KOPT-K1 (cell line): ENCODE results near the gene MBNL3.

Experiments used
- H3K27ac ChIP-seq: fragments of 200-600 bp; sonication (generic); 2 replicates; pipeline ENCODE4 v1.5.1; 2016; ENCODE audit warnings: antibody characterized with exemption, mild to moderate bottlenecking, low read depth, low read length; ENCODE audit not compliant: poor library complexity, severe bottlenecking
- H3K36me3 ChIP-seq: fragments of 200-600 bp; sonication (generic); 2 replicates; pipeline ENCODE4 v1.5.1; 2017; ENCODE audit warnings: antibody characterized with exemption, mild to moderate bottlenecking, low read length, moderate library complexity; ENCODE audit not compliant: insufficient read depth
- H3K9me3 ChIP-seq: fragments of 200-600 bp; sonication (generic); 2 replicates; pipeline ENCODE4 v1.5.1; 2017; ENCODE audit warnings: antibody characterized with exemption, low read length, mild to moderate bottlenecking; ENCODE audit not compliant: insufficient read depth, poor library complexity, severe bottlenecking

Gene MBNL3

GRCh38 chrX:132413459-132413858 is 75.4 kb downstream of the MBNL3 start:
- no peaks in the 10 kb centered on the region for H3K36me3 ChIP-seq
- no peaks in the 10 kb centered on the region for H3K9me3 ChIP-seq
- H3K27ac ChIP-seq = no peak overlapping the region

- Histone ChIP-seq H3K9me3 (no peaks in the 10 kb centered on the region), H3K27ac (no peak overlapping the region), H3K36me3 (no peaks in the 10 kb centered on the region)
These were observed 76.6 kb downstream of the MBNL3 start for GRCh38 chrX:132412208-132412607.

DNA sequence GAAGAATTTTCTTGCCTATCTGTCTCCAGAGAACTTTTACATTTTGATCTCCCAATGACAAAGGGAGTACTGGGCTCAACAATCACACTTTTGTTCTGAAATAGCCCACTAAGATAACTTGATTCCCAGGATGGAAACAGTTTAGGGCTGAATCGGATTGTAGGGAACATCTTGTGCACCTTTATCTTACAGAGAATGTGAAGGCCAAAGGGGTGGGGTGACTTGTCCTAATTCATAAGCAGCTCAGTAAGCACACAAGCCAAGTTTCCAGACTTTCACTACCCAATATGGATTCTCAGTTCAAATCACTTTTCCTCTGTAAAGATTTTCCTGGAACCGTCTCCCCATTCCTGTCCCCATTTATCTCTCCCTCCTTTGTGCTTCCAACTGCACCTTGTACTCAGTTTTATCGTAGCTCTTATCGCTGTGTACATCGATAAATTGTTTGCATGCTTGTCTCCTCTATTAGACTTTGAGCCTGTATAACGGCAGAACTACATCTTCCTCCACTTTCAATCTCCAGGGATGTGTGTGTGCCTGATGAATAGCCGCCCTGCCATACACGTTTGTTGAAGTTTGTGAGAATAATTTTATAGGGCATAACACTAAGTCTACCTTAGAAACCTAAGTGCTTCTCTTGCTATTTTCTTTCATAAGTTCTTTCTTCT is 77.4 kb downstream of the MBNL3 start:
- H3K36me3 ChIP-seq = no peaks in the 10 kb centered on the region; the same call in 1 of the 2 replicates
- H3K9me3 ChIP-seq = no peaks in the 10 kb centered on the region
- no peak overlapping the region for H3K27ac ChIP-seq

DNA sequence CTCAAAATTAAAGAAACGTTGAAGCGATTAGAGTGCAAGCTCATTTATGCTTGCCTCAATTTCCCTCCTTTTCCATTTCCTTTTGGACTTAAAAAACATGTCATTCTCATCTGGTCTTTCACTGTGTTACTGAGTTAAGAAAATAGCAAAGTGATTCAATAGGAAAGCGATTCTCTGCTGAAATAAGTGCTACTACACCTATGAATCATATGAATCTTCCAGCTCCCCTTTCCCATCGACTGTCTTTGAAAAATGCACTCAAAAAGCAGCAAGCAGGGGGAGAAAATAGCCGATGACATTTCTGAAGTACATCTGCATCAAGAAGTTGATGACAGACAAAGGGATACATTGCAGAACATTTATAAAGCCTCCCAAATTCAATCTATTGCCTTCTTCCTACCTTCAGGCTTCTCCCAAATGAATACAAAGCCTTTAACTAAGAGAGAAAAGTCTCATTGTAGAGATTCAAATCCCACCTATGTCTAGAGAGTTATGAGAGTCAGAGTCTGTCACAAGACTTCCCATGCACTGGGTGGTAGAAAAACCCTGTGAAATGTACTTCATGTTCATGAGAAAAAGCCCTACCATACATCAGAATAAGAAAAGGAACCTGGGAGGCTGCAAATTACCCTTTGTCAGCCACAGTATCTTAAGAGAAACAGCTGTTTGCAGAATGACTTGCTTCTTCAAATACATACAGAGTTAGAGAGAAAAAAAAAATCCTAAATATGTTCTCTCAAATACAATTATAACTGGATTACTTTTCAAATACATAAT is 78.9 kb downstream of the MBNL3 start:
- no peak overlapping the region for H3K27ac ChIP-seq

DNA sequence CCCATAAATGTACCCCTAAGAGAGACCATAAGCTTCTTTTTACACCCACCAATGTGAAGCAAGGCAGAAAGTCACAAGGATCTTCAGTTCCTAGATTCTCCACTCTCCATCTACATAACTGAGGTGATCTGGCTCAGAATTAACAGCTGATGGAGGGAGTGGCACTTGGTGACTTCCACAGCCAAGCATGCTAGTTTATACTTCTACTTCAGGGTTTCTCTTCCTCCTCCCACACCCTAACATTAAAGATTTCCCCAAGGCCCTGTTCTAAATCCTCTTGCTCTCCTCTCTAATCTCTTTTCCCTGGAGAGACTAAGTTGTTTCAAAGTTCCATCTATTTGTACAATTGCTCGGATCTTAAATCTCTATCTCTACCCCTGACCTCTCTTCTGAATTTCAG is 81.1 kb downstream of the MBNL3 start:
- no peak overlapping the region for H3K27ac ChIP-seq
- H3K36me3 ChIP-seq = peaks cover 18% of the 10 kb centered on the region
- no peaks in the 10 kb centered on the region for H3K9me3 ChIP-seq

More for the DNA sequence above, 78.9 kb downstream of the MBNL3 start:
- Histone ChIP-seq H3K9me3 (no peaks in the 10 kb centered on the region), H3K36me3 (peaks cover 3% of the 10 kb centered on the region)

DNA sequence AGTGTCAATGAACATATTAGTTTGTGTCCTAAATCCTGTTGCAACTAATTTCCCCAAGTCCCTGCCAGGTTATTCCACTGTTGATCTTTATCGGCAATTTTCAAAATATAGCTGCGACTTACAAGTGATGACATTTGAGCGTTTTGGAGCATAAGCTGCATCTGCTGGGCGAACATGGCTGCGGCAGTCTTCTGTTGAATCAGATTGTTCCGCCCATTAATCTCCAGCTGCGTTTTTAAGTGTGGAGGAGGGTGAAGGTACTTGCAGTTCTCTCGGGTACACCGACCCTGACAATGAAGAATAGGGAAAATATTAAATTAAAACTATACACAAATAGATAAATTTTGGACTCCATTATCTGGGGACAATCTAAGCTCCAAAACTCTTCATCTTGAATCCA is 82.7 kb downstream of the MBNL3 start:
- Histone ChIP-seq H3K9me3 (no peaks in the 10 kb centered on the region), H3K36me3 (peaks cover 18% of the 10 kb centered on the region), H3K27ac (no peak overlapping the region)

- Histone ChIP-seq H3K27ac (no peak overlapping the region), H3K36me3 (peaks cover 28% of the 10 kb centered on the region), H3K9me3 (no peaks in the 10 kb centered on the region)
These were observed 84.6 kb downstream of the MBNL3 start for GRCh38 chrX:132404266-132404665.

DNA sequence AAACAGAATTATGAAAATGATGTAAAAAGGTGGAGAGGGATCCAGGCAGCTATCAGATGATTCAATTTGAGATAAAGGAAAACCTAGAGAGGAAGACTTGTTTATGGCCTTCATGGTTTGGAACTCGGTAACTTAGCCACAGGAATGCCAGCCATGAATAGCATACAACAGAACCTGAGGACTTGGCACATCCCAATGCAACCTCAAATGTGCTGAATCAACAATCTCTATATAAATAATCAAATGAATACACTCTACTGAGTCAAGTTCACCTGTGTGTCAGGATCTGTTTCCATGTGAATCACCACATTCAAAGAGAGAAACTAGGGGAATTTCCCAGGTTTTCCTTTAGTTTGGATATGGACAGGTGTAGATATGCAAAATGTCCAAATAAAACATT is 86.9 kb downstream of the MBNL3 start:
- Histone ChIP-seq H3K27ac (no peak overlapping the region), H3K36me3 (peaks cover 28% of the 10 kb centered on the region), H3K9me3 (no peaks in the 10 kb centered on the region)

- Histone ChIP-seq H3K27ac (no peak overlapping the region), H3K36me3 (peaks cover 28% of the 10 kb centered on the region), H3K9me3 (no peaks in the 10 kb centered on the region)
These were observed 88.1 kb downstream of the MBNL3 start for GRCh38 chrX:132400706-132401105.

GRCh38 chrX:132395645-132396044 is 93.2 kb downstream of the MBNL3 start:
- no peaks in the 10 kb centered on the region for H3K9me3 ChIP-seq
- no peak overlapping the region for H3K27ac ChIP-seq
- peaks cover 40% of the 10 kb centered on the region for H3K36me3 ChIP-seq

- H3K9me3 ChIP-seq = no peaks in the 10 kb centered on the region
- peaks cover 38% of the 10 kb centered on the region for H3K36me3 ChIP-seq
- no peak overlapping the region for H3K27ac ChIP-seq
These were observed 93.8 kb downstream of the MBNL3 start for GRCh38 chrX:132395026-132395425.

- no peaks in the 10 kb centered on the region for H3K9me3 ChIP-seq
- no peak overlapping the region for H3K27ac ChIP-seq
- peaks cover 41% of the 10 kb centered on the region for H3K36me3 ChIP-seq
These were observed 94.2 kb downstream of the MBNL3 start for GRCh38 chrX:132394591-132394990.

- Histone ChIP-seq H3K36me3 (peaks cover 45% of the 10 kb centered on the region), H3K9me3 (no peaks in the 10 kb centered on the region), H3K27ac (no peak overlapping the region)
These were observed 94.8 kb downstream of the MBNL3 start for GRCh38 chrX:132393992-132394391.

DNA sequence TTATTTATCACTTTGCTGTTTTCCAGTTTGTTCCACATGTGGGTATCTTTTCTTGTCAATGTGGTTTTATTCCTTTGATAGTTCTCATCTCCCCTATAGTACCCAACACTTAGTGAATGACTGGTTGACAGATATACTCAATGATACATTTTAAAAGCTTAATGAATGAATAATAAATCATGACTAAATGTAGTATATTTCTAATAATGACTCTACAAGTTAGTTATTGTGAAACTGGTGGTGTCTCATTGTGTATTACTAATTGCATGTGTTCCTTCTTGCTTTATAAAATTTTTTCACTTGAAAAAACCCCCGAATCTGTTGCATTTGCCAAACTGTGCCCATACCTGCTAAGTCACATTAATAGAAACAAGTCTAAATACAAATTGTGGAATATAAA is 95.4 kb downstream of the MBNL3 start:
- Histone ChIP-seq H3K27ac (no peak overlapping the region), H3K9me3 (no peaks in the 10 kb centered on the region)

GRCh38 chrX:132393085-132393484 is 95.8 kb downstream of the MBNL3 start:
- H3K9me3 ChIP-seq = no peaks in the 10 kb centered on the region
- peaks cover 53% of the 10 kb centered on the region for H3K36me3 ChIP-seq

More for the DNA sequence above, 95.4 kb downstream of the MBNL3 start:
- H3K36me3 ChIP-seq = peaks cover 50% of the 10 kb centered on the region

DNA sequence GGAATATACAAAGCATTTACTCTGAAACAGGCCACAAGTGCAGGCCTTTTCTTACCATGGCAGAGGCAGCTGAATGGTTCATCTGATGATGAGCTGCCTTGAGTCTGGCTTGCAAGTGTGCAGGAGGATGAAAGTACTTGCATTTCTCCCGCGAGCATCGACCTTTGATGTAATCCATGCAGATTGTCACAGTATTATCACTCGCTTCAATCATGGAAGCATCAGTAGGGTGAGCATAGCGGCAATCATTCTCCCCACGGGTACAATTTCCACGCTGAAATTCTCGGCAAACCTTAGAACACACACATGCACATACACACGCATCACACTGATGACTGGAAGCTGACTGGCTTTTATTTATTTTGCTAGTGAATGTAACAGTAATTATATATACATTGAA is 98.0 kb downstream of the MBNL3 start:
- H3K36me3 ChIP-seq = peaks cover 72% of the 10 kb centered on the region
- no peak overlapping the region for H3K27ac ChIP-seq
- H3K9me3 ChIP-seq = no peaks in the 10 kb centered on the region

More at GRCh38 chrX:132393085-132393484, 95.8 kb downstream of the MBNL3 start:
- H3K27ac ChIP-seq = no peak overlapping the region
